B cell (primary cell): ENCODE measurements around the gene PSEN1. TPM values are rescaled to one million over a fixed set of nuclear protein-coding genes. Genes with fewer than 3 reads are reported as not detected.
A peak's percentile ranks its signal among the peaks of the same experiment; 100 is the strongest.

Experiments
- ATAC-seq: fragments of 200-7000 bp; cut with Tn5 transposase; one replicate; pipeline ENCODE4 v1.10.0; 2021; ENCODE audit warnings: low read depth, mild to moderate bottlenecking, moderate number of reproducible peaks, moderate library complexity
- CTCF ChIA-PET: fragments of 350-600 bp; sonication (Branson Sonifier 250); formaldehyde crosslinking; loops from one replicate; lab custom pipeline; 2021; ENCODE audit warnings: antibody characterized with exemption, inconsistent platforms; lab: Charles Lee
- POLR2A ChIA-PET: fragments of 350-600 bp; sonication (Branson Sonifier 250); formaldehyde crosslinking; loops from one replicate; lab custom pipeline; 2021; ENCODE audit warnings: antibody characterized with exemption; lab: Charles Lee
- DNase-seq: peaks from one replicate; pipeline ENCODE4 v3.0.0; 2013
- H2AFZ ChIP-seq: 2 replicates; pipeline ENCODE4 v1.6.1; 2012; ENCODE audit warnings: mild to moderate bottlenecking, low read depth, low read length; ENCODE audit not compliant: insufficient read depth, poor library complexity, severe bottlenecking
- H3K27ac ChIP-seq, 2 donors: 1 replicate in 1 of 2; 2 replicates in 1 of 2; pipeline ENCODE4 v1.5.1; 2012 to 2013; ENCODE audit warnings: low read length in 2 of 2, mild to moderate bottlenecking in 2 of 2, moderate library complexity in 1 of 2
- H3K27me3 ChIP-seq, 4 experiments: fragments of 200-600 bp in 1 of 4; sonication (generic) in 1 of 4; replicated peaks in 1 of 4; 1 replicate in 2 of 4; 2 replicates in 2 of 4; pipeline versions ENCODE4 v1.6.1 to v1.7.0; 2013 to 2016; ENCODE audit warnings: low read length in 3 of 4, mild to moderate bottlenecking in 2 of 4, mixed read lengths in 1 of 4, moderate library complexity in 1 of 4; ENCODE audit not compliant: insufficient read depth in 4 of 4, control insufficient read depth in 3 of 4; ENCODE audit errors: control extremely low read depth in 1 of 4
- H3K36me3 ChIP-seq, 2 experiments: replicated peaks in 1 of 2; 1 replicate in 1 of 2; 2 replicates in 1 of 2; pipeline versions ENCODE4 v1.6.1 to v1.7.1; 2013; ENCODE audit warnings: low read length in 1 of 2; ENCODE audit not compliant: insufficient read depth in 2 of 2, control insufficient read depth in 1 of 2; ENCODE audit errors: control extremely low read depth in 1 of 2, extremely low read depth in 1 of 2
- H3K4me1 ChIP-seq, 2 donors: fragments of 200-600 bp in 1 of 2; sonication (generic) in 1 of 2; 1 replicate in 1 of 2; 2 replicates in 1 of 2; pipeline versions ENCODE4 v1.5.1 to v1.6.1; 2013 to 2017; ENCODE audit warnings: low read length in 2 of 2; ENCODE audit not compliant: control insufficient read depth in 2 of 2, insufficient read depth in 2 of 2
- H3K4me2 ChIP-seq: replicated peaks from 2 replicates; pipeline ENCODE3; 2012; ENCODE audit warnings: mild to moderate bottlenecking, low read depth, low read length; ENCODE audit not compliant: poor library complexity, severe bottlenecking
- H3K4me3 ChIP-seq, 5 experiments: fragments of 200-600 bp in 1 of 5; sonication (generic) in 1 of 5; 1 replicate in 3 of 5; 2 replicates in 2 of 5; pipeline versions ENCODE4 v1.5.1 to v1.7.0; 2011 to 2016; ENCODE audit warnings: low read length in 4 of 5, mild to moderate bottlenecking in 4 of 5, low read depth in 2 of 5, control low read depth in 1 of 5, moderate library complexity in 1 of 5; ENCODE audit not compliant: insufficient read depth in 1 of 5; ENCODE audit errors: control extremely low read depth in 1 of 5, extremely low read depth in 1 of 5
- H3K79me2 ChIP-seq: fragments of 200-600 bp; sonication (generic); one replicate; pipeline ENCODE4 v1.6.0; 2016; ENCODE audit warnings: low read length; ENCODE audit not compliant: control insufficient read depth, insufficient read depth
- H3K9ac ChIP-seq: fragments of 200-600 bp; sonication (generic); 2 replicates; pipeline ENCODE4 v1.6.1; 2017; ENCODE audit warnings: mild to moderate bottlenecking, low read length, moderate library complexity
- H3K9me3 ChIP-seq, 3 donors: one replicate each; pipeline versions ENCODE4 v1.6.1 to v1.7.1; 2013; ENCODE audit warnings: low read length in 2 of 3; ENCODE audit not compliant: control insufficient read depth in 2 of 3, insufficient read depth in 1 of 3; ENCODE audit errors: control extremely low read depth in 1 of 3
- H4K20me1 ChIP-seq: 2 replicates; pipeline ENCODE4 v1.6.0; 2012; ENCODE audit warnings: mild to moderate bottlenecking, low read length; ENCODE audit not compliant: insufficient read depth, control insufficient read depth, poor library complexity, severe bottlenecking
- H3K27ac Mint-ChIP-seq: one replicate; pipeline ENCODE4 v1.8.0; 2021; ENCODE audit warnings: mixed read lengths
- H3K27me3 Mint-ChIP-seq: one replicate; pipeline ENCODE4 v1.8.0; 2021; ENCODE audit warnings: mixed read lengths
- H3K4me1 Mint-ChIP-seq: one replicate; pipeline ENCODE4 v1.8.0; 2021; ENCODE audit warnings: mixed read lengths
- H3K4me3 Mint-ChIP-seq: one replicate; pipeline ENCODE4 v1.8.0; 2021; ENCODE audit warnings: mixed read lengths
- H3K9me3 Mint-ChIP-seq: one replicate; pipeline ENCODE4 v1.8.0; 2022; ENCODE audit warnings: mixed read lengths; ENCODE audit not compliant: insufficient read depth
- CTCF ChIP-seq: fragments of 200-600 bp; IDR thresholded peaks from one replicate; pipeline ENCODE4 v1.8.0; 2022; ENCODE audit warnings: antibody characterized with exemption, mild to moderate bottlenecking
- EZH2 ChIP-seq: IDR thresholded peaks from 2 replicates; pipeline ENCODE4 v1.6.1; 2012; ENCODE audit warnings: borderline replicate concordance, low read depth, mild to moderate bottlenecking, moderate library complexity, low read length; ENCODE audit not compliant: insufficient read depth, poor library complexity, severe bottlenecking
- WGBS: methylation state at CpG from one replicate; pipeline ENCODE4 v1.1.5; 2013; ENCODE audit warnings: missing lambda C conversion rate; ENCODE audit not compliant: insufficient coverage; 5-methylcytosine and 5-hydroxymethylcytosine counted together
- intact Hi-C: fragments of 100-400 bp; cut with micrococcal nuclease; formaldehyde crosslinking; loops from one replicate; pipeline ENCODE4 v1.10.0; 2022
- polyA plus RNA-seq: library from polyadenylated mRNA; depleted of rRNA; stranded (reverse); fragments of >200 nt; gene quantifications from 2 replicates; pipeline ENCODE4 v1.2.3, GENCODE V29; 2012
- total RNA-seq, 2 donors: library from RNA; stranded (reverse); fragments of 120-200 nt in 1 of 2; gene quantifications; 1 replicate in 1 of 2; 2 replicates in 1 of 2; pipeline versions ENCODE4 v1.2.3 to v1.2.4, GENCODE V29; 2013 to 2022

The PSEN1 gene
- total and polyA plus RNA-seq, 2 donors (not counting 1 experiment from before 2014, with no cell fraction given), result 10.2 to 75.9 TPM

- H2AFZ ChIP-seq, result peak overlapping the region; percentile 86
- 91% methylated on average over 7 of the region's 18 CpGs for WGBS
- ATAC-seq (no peak), DNase-seq (no peak)
- H3K27me3 Mint-ChIP-seq, result peaks cover 16% of the 10 kb centered on the region
- H3K9me3 Mint-ChIP-seq, result no peaks in the 10 kb centered on the region
- H3K4me3 Mint-ChIP-seq, result peak overlapping the region; percentile 75
- no peak overlapping the region for H3K27ac ChIP-seq
- H3K4me2 ChIP-seq, result peak overlapping the region; percentile 96
- peaks cover 49 to 64% of the 10 kb centered on the region in 2 donors for H3K4me1 ChIP-seq
- no peak overlapping the region for H3K27ac Mint-ChIP-seq
- H3K4me1 Mint-ChIP-seq, result peaks cover 62% of the 10 kb centered on the region
- peaks cover 0 to 17% (median 5%) of the 10 kb centered on the region in 4 experiments for H3K27me3 ChIP-seq
- intact Hi-C loops, result loop anchor here (5.0 kb wide), 1 partner anchor 211 kb away; the partner anchor contains the start of gene NUMB
- H3K4me3 ChIP-seq, result peak overlapping the region in 4 of 5 experiments; percentile 63 to 70 (median 66)
- ChIA-PET CTCF (no interaction called here), POLR2A (interaction anchor here (0.7 kb wide), 1 partner anchor 23 kb away, joined by 6 read pairs; no protein-coding TSS in a partner anchor)
- TF ChIP-seq CTCF, result no peak
- no peak for TF ChIP-seq EZH2
- peaks cover 0 to 4% (median 0%) of the 10 kb centered on the region in 3 donors for H3K9me3 ChIP-seq
- no peaks in the 10 kb centered on the region for H3K79me2 ChIP-seq
- H4K20me1 ChIP-seq, result no peaks in the 10 kb centered on the region
- no peaks in the 10 kb centered on the region for H3K36me3 ChIP-seq
- peak overlapping the region; percentile 69 for H3K9ac ChIP-seq
Observed at GRCh38 chr14:73246387-73247150, 110.3 kb downstream of the PSEN1 start.
